ENCODE measurements around the gene GATAD2B.

DNA sequence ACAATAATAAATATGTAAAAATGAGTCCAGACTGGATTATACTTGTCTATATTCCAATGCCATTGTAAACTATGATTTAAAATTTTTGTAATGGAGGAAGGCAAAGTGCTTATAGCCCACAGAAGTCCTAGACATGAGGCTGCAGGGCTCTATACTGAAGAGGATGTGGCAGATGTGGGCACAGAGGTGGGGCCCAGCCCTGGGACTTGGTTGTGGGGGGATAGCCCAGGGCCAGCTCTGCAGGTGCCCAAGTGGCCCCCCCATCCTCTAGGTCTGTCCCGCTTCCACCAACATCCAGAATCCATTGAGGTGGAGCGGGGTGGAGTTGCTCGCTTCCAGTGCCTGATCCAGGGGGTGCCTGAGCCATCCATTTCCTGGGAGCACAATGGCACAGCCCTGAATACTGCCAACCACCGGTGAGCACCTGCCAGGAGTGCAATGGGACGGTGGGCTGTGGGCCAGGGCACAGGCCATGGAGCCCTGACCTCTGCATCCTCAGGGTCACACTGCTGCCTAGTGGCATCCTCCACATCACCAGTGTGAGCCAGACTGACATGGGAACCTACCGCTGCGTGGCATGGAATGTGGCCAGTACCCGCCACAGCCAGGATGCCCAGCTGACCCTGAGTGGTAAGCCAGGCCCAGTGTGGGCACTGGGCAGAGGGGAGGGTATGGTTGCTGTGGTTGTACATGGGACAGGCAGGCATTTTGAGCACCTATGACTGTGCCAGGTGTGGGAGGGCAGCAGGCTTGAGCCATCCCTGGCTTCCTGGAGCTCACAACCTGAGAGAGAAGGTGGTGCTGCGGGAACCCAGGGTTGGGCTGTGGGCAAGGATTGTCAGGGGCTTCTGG lies 126.6 kb downstream of the GATAD2B start:
- TF ChIP-seq EZH2 (IDR thresholded peaks at IDR 0.05; ENCODE audit: borderline replicate concordance, low read length), result no peak
- TF ChIP-seq, protein P1, sequence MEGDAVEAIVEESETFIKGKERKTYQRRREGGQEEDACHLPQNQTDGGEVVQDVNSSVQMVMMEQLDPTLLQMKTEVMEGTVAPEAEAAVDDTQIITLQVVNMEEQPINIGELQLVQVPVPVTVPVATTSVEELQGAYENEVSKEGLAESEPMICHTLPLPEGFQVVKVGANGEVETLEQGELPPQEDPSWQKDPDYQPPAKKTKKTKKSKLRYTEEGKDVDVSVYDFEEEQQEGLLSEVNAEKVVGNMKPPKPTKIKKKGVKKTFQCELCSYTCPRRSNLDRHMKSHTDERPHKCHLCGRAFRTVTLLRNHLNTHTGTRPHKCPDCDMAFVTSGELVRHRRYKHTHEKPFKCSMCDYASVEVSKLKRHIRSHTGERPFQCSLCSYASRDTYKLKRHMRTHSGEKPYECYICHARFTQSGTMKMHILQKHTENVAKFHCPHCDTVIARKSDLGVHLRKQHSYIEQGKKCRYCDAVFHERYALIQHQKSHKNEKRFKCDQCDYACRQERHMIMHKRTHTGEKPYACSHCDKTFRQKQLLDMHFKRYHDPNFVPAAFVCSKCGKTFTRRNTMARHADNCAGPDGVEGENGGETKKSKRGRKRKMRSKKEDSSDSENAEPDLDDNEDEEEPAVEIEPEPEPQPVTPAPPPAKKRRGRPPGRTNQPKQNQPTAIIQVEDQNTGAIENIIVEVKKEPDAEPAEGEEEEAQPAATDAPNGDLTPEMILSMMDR (conservative IDR thresholded peaks at IDR 0.05 in 1 of 2, IDR thresholded peaks at IDR 0.05 in 1 of 2; ENCODE audit: extremely low read depth in 1 of 2, insufficient read depth in 1 of 2, low read depth in 1 of 2, low read length in 2 of 2), result no peak

Data from mammary epithelial cell (primary cell).